GM23338 (cell line): ENCODE measurements around the gene LPP. TPM values are rescaled to one million over a fixed set of nuclear protein-coding genes. Genes with fewer than 3 reads are reported as not detected.

ENCODE experiments used
- ATAC-seq: fragments of 200-7000 bp; cut with Tn5 transposase; 3 replicates; pipeline ENCODE4 v1.9.1; 2020
- DNase-seq: peaks from one replicate; pipeline ENCODE4 v3.0.0-alpha.2; 2015; ENCODE audit warnings: low spot score
- H2AFZ ChIP-seq: fragments of 200-600 bp; sonication (generic); 2 replicates; pipeline ENCODE4 v1.8.0; 2016; ENCODE audit warnings: antibody characterized with exemption, mild to moderate bottlenecking, moderate library complexity
- H3F3A ChIP-seq: fragments of 200-600 bp; sonication (generic); replicated peaks from 2 replicates; pipeline ENCODE4 v1.8.0; 2017; ENCODE audit warnings: antibody characterized with exemption, mixed run types, low read depth
- H3K27ac ChIP-seq: fragments of 200-600 bp; sonication (generic); 2 replicates; pipeline ENCODE4 v1.6.1; 2016; ENCODE audit warnings: low read depth
- H3K27me3 ChIP-seq: fragments of 200-600 bp; sonication (generic); 2 replicates; pipeline ENCODE4 v1.8.0; 2016; ENCODE audit warnings: mild to moderate bottlenecking, mixed run types, moderate library complexity; ENCODE audit not compliant: insufficient read depth
- H3K36me3 ChIP-seq: fragments of 200-600 bp; sonication (generic); 2 replicates; pipeline ENCODE4 v1.8.0; 2016; ENCODE audit warnings: mild to moderate bottlenecking; ENCODE audit not compliant: insufficient read depth
- H3K4me1 ChIP-seq: fragments of 200-600 bp; sonication (generic); 2 replicates; pipeline ENCODE4 v1.8.0; 2016; ENCODE audit warnings: mild to moderate bottlenecking, moderate library complexity; ENCODE audit not compliant: insufficient read depth
- H3K4me2 ChIP-seq: fragments of 200-600 bp; sonication (generic); 2 replicates; pipeline ENCODE4 v1.7.1; 2017; ENCODE audit warnings: mixed run types
- H3K4me3 ChIP-seq: fragments of 200-600 bp; sonication (generic); 2 replicates; pipeline ENCODE4 v1.6.1; 2016; ENCODE audit warnings: mixed run types
- H3K79me2 ChIP-seq: fragments of 200-600 bp; sonication (generic); replicated peaks from 2 replicates; pipeline ENCODE4 v1.8.0; 2017; ENCODE audit warnings: mild to moderate bottlenecking; ENCODE audit not compliant: insufficient read depth
- H3K9me2 ChIP-seq: fragments of 200-600 bp; sonication (generic); 2 replicates; pipeline ENCODE4 v1.8.0; 2017; ENCODE audit not compliant: insufficient read depth
- H4K20me1 ChIP-seq: fragments of 200-600 bp; sonication (generic); replicated peaks from 2 replicates; pipeline ENCODE4 v1.8.0; 2017; ENCODE audit warnings: mild to moderate bottlenecking; ENCODE audit not compliant: insufficient read depth
- H3K27ac Mint-ChIP-seq: 2 replicates; pipeline ENCODE4 v1.8.0; 2020; ENCODE audit warnings: inconsistent platforms, mild to moderate bottlenecking, moderate library complexity, mixed read lengths
- H3K27me3 Mint-ChIP-seq: 3 replicates; pipeline ENCODE4 v1.8.0; 2022; ENCODE audit warnings: low read depth, mild to moderate bottlenecking, moderate library complexity, mixed read lengths, inconsistent platforms; ENCODE audit not compliant: insufficient read depth, poor library complexity
- H3K36me3 Mint-ChIP-seq: 3 replicates; pipeline ENCODE4 v1.8.0; 2021; ENCODE audit warnings: low read depth, mild to moderate bottlenecking, inconsistent platforms, moderate library complexity, mixed read lengths
- H3K4me1 Mint-ChIP-seq: 3 replicates; pipeline ENCODE4 v1.8.0; 2020; ENCODE audit warnings: mild to moderate bottlenecking, inconsistent platforms, mixed read lengths
- H3K4me3 Mint-ChIP-seq: 3 replicates; pipeline ENCODE4 v1.8.0; 2021; ENCODE audit warnings: moderate library complexity, mild to moderate bottlenecking, inconsistent platforms, mixed read lengths
- H3K9me3 Mint-ChIP-seq: 3 replicates; pipeline ENCODE4 v1.8.0; 2020; ENCODE audit warnings: moderate library complexity, mild to moderate bottlenecking, inconsistent platforms, mixed read lengths
- EZH2phosphoT487 ChIP-seq: fragments of 200-600 bp; sonication (generic); IDR thresholded peaks from one replicate; pipeline ENCODE4 v1.8.1; 2018; ENCODE audit warnings: antibody characterized with exemption; ENCODE audit not compliant: unreplicated experiment
- POLR2AphosphoS5 ChIP-seq: IDR thresholded peaks from 2 replicates; pipeline ENCODE4 v1.6.1; 2016; ENCODE audit warnings: antibody characterized with exemption, low read depth
- ZNF331 ChIP-seq: fragments of 250-450 bp; sonication (Bioruptor Pico); IDR thresholded peaks from 2 replicates; pipeline ENCODE4 v1.5.0; 2020; ENCODE audit warnings: low read depth, mild to moderate bottlenecking, moderate library complexity
- polyA plus RNA-seq: library from polyadenylated mRNA; unstranded; fragments of >200 nt; fragmentation: Nextera tagmentation; extraction: Ambion mirVana; gene quantifications from 2 replicates; pipeline ENCODE4 v1.2.1, GENCODE V29; 2016
- total RNA-seq: library from RNA; depleted of rRNA; stranded (reverse); fragments of >200 nt; shearing (Covaris generic); gene quantifications from 2 replicates; pipeline ENCODE4 v1.2.3, GENCODE V29; 2014
- TF ChIP-seq, protein P1 (sequence below), 2 experiments: fragments of 200-600 bp in 1 of 2; sonication (generic) in 1 of 2; conservative IDR thresholded peaks; 2 replicates each; pipeline versions ENCODE4 v1.5.1 to v1.6.1; 2016 to 2017; ENCODE audit warnings: antibody characterized with exemption in 2 of 2, low read depth in 2 of 2, mild to moderate bottlenecking in 2 of 2, moderate library complexity in 1 of 2
- TF ChIP-seq, protein P2 (sequence below): fragments of 250-450 bp; sonication (Bioruptor Pico); IDR thresholded peaks from 2 replicates; pipeline ENCODE4 v1.5.0; 2020; ENCODE audit warnings: mild to moderate bottlenecking, moderate library complexity
- TF ChIP-seq, protein P3 (sequence below): IDR thresholded peaks from one replicate; pipeline ENCODE4 v1.6.1; 2018; ENCODE audit warnings: antibody characterized with exemption; ENCODE audit not compliant: unreplicated experiment

The LPP gene
- total and polyA plus RNA-seq, 2 experiments from 2014 or later: 23.0 to 35.2 TPM

DNA sequence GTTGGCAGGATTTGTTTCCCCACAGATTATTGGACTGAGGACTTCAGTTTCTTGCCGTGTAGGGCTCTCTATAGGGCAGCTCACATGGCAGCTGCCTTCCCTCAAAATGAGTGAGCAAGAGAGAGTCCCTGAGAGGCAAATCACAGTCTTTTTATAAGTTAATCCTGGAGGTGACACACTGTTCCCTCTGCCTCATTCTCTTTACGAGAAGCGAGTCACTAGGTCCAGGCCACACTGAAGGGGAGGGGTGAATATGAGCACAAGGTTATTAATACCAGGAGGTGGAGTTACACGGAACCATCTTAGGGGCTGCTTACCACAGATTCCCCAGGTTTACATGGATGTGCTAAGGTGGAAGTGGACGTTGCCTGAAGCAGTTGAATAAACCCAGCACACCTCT is 77.0 kb downstream of the LPP start:
- no peak for DNase-seq
- Mint-ChIP-seq H3K4me1 (0 out of 3 replicates have a peak, but pooled peaks cover 2% of the 10 kb centered on the region), H3K36me3 (peaks cover 8% of the 10 kb centered on the region; the same call in 1 of the 3 replicates), H3K27me3 (peaks cover 2% of the 10 kb centered on the region), H3K9me3 (no peaks in the 10 kb centered on the region), H3K4me3 (no peak overlapping the region), H3K27ac (no peak overlapping the region)
- Histone ChIP-seq H3F3A (no peaks in the 10 kb centered on the region), H4K20me1 (no peaks in the 10 kb centered on the region), H3K4me3 (no peak overlapping the region), H3K4me1 (no peaks in the 10 kb centered on the region), H2AFZ (no peak overlapping the region), H3K27ac (no peak overlapping the region), H3K36me3 (no peaks in the 10 kb centered on the region; the same call in 1 of the 2 replicates), H3K9me2 (peaks cover 5% of the 10 kb centered on the region; the same call in 1 of the 2 replicates), H3K27me3 (no peaks in the 10 kb centered on the region), H3K4me2 (no peak overlapping the region), H3K79me2 (peaks cover 22% of the 10 kb centered on the region)
- no peak for ATAC-seq
- TF ChIP-seq, protein P1, sequence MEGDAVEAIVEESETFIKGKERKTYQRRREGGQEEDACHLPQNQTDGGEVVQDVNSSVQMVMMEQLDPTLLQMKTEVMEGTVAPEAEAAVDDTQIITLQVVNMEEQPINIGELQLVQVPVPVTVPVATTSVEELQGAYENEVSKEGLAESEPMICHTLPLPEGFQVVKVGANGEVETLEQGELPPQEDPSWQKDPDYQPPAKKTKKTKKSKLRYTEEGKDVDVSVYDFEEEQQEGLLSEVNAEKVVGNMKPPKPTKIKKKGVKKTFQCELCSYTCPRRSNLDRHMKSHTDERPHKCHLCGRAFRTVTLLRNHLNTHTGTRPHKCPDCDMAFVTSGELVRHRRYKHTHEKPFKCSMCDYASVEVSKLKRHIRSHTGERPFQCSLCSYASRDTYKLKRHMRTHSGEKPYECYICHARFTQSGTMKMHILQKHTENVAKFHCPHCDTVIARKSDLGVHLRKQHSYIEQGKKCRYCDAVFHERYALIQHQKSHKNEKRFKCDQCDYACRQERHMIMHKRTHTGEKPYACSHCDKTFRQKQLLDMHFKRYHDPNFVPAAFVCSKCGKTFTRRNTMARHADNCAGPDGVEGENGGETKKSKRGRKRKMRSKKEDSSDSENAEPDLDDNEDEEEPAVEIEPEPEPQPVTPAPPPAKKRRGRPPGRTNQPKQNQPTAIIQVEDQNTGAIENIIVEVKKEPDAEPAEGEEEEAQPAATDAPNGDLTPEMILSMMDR (conservative IDR thresholded peaks at IDR 0.05; ENCODE audit: low read depth in 2 of 2): no peak
- TF ChIP-seq POLR2AphosphoS5 (no peak), ZNF331 (CRISPR knock-in tag) (no peak), EZH2phosphoT487 (no peak)
- TF ChIP-seq, protein P2, sequence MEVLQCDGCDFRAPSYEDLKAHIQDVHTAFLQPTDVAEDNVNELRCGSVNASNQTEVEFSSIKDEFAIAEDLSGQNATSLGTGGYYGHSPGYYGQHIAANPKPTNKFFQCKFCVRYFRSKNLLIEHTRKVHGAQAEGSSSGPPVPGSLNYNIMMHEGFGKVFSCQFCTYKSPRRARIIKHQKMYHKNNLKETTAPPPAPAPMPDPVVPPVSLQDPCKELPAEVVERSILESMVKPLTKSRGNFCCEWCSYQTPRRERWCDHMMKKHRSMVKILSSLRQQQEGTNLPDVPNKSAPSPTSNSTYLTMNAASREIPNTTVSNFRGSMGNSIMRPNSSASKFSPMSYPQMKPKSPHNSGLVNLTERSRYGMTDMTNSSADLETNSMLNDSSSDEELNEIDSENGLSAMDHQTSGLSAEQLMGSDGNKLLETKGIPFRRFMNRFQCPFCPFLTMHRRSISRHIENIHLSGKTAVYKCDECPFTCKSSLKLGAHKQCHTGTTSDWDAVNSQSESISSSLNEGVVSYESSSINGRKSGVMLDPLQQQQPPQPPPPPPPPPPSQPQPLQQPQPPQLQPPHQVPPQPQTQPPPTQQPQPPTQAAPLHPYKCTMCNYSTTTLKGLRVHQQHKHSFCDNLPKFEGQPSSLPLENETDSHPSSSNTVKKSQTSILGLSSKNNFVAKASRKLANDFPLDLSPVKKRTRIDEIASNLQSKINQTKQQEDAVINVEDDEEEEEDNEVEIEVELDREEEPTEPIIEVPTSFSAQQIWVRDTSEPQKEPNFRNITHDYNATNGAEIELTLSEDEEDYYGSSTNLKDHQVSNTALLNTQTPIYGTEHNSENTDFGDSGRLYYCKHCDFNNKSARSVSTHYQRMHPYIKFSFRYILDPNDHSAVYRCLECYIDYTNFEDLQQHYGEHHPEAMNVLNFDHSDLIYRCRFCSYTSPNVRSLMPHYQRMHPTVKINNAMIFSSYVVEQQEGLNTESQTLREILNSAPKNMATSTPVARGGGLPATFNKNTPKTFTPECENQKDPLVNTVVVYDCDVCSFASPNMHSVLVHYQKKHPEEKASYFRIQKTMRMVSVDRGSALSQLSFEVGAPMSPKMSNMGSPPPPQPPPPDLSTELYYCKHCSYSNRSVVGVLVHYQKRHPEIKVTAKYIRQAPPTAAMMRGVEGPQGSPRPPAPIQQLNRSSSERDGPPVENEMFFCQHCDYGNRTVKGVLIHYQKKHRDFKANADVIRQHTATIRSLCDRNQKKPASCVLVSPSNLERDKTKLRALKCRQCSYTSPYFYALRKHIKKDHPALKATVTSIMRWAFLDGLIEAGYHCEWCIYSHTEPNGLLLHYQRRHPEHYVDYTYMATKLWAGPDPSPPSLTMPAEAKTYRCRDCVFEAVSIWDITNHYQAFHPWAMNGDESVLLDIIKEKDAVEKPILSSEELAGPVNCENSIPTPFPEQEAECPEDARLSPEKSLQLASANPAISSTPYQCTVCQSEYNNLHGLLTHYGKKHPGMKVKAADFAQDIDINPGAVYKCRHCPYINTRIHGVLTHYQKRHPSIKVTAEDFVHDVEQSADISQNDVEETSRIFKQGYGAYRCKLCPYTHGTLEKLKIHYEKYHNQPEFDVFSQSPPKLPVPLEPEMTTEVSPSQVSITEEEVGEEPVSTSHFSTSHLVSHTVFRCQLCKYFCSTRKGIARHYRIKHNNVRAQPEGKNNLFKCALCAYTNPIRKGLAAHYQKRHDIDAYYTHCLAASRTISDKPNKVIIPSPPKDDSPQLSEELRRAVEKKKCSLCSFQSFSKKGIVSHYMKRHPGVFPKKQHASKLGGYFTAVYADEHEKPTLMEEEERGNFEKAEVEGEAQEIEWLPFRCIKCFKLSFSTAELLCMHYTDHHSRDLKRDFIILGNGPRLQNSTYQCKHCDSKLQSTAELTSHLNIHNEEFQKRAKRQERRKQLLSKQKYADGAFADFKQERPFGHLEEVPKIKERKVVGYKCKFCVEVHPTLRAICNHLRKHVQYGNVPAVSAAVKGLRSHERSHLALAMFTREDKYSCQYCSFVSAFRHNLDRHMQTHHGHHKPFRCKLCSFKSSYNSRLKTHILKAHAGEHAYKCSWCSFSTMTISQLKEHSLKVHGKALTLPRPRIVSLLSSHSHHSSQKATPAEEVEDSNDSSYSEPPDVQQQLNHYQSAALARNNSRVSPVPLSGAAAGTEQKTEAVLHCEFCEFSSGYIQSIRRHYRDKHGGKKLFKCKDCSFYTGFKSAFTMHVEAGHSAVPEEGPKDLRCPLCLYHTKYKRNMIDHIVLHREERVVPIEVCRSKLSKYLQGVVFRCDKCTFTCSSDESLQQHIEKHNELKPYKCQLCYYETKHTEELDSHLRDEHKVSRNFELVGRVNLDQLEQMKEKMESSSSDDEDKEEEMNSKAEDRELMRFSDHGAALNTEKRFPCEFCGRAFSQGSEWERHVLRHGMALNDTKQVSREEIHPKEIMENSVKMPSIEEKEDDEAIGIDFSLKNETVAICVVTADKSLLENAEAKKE (CRISPR knock-in tag): no peak
- TF ChIP-seq, protein P3, sequence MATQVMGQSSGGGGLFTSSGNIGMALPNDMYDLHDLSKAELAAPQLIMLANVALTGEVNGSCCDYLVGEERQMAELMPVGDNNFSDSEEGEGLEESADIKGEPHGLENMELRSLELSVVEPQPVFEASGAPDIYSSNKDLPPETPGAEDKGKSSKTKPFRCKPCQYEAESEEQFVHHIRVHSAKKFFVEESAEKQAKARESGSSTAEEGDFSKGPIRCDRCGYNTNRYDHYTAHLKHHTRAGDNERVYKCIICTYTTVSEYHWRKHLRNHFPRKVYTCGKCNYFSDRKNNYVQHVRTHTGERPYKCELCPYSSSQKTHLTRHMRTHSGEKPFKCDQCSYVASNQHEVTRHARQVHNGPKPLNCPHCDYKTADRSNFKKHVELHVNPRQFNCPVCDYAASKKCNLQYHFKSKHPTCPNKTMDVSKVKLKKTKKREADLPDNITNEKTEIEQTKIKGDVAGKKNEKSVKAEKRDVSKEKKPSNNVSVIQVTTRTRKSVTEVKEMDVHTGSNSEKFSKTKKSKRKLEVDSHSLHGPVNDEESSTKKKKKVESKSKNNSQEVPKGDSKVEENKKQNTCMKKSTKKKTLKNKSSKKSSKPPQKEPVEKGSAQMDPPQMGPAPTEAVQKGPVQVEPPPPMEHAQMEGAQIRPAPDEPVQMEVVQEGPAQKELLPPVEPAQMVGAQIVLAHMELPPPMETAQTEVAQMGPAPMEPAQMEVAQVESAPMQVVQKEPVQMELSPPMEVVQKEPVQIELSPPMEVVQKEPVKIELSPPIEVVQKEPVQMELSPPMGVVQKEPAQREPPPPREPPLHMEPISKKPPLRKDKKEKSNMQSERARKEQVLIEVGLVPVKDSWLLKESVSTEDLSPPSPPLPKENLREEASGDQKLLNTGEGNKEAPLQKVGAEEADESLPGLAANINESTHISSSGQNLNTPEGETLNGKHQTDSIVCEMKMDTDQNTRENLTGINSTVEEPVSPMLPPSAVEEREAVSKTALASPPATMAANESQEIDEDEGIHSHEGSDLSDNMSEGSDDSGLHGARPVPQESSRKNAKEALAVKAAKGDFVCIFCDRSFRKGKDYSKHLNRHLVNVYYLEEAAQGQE: no peak
